Tibial nerve (tissue), 4 donors: Measurements from ENCODE around the gene SMIM38.

Experiments
- EP300 ChIP-seq, 2 donors: sonication (generic); formaldehyde crosslinking; IDR thresholded peaks; one replicate each; pipeline ENCODE4 v1.6.1; 2017; ENCODE audit warnings: antibody characterized with exemption in 2 of 2, mild to moderate bottlenecking in 1 of 2
- POLR2A ChIP-seq, 2 donors: fragments of 450-650 bp; IDR thresholded peaks; one replicate each; pipeline ENCODE4 v1.6.1; 2017; ENCODE audit warnings: antibody characterized with exemption in 2 of 2, mild to moderate bottlenecking in 2 of 2, moderate library complexity in 2 of 2
- TF ChIP-seq, protein P1 (sequence below), 5 experiments: fragments of 200-600 bp in 3 of 5; fragments of 450-650 bp in 2 of 5; sonication (generic) in 3 of 5; IDR thresholded peaks; one replicate each; pipeline ENCODE4 v1.5.1; 2016 to 2019; ENCODE audit warnings: antibody characterized with exemption in 5 of 5, mild to moderate bottlenecking in 3 of 5, moderate library complexity in 2 of 5

- TF ChIP-seq, protein P1, sequence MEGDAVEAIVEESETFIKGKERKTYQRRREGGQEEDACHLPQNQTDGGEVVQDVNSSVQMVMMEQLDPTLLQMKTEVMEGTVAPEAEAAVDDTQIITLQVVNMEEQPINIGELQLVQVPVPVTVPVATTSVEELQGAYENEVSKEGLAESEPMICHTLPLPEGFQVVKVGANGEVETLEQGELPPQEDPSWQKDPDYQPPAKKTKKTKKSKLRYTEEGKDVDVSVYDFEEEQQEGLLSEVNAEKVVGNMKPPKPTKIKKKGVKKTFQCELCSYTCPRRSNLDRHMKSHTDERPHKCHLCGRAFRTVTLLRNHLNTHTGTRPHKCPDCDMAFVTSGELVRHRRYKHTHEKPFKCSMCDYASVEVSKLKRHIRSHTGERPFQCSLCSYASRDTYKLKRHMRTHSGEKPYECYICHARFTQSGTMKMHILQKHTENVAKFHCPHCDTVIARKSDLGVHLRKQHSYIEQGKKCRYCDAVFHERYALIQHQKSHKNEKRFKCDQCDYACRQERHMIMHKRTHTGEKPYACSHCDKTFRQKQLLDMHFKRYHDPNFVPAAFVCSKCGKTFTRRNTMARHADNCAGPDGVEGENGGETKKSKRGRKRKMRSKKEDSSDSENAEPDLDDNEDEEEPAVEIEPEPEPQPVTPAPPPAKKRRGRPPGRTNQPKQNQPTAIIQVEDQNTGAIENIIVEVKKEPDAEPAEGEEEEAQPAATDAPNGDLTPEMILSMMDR (IDR thresholded peaks at IDR 0.05) = no peak
- TF ChIP-seq POLR2A (IDR thresholded peaks at IDR 0.05) (no peak), EP300 (IDR thresholded peaks at IDR 0.05) (no peak)
Observed at GRCh38 chr11:69193629-69194028, 37.9 kb downstream of the SMIM38 start.
